Measurements from ENCODE around the gene SPOCK3.

The SPOCK3 gene

GRCh38 chr4:167034983-167035382 is 199.3 kb downstream of the SPOCK3 start:
- TF ChIP-seq CTCF (IDR thresholded peaks at IDR 0.05; ENCODE audit: extremely low read depth, insufficient read depth, missing control alignments), result no peak
- in situ Hi-C loops (cut with MboI; ENCODE audit: low pct_unique_long_range_greater_than_20kb, low sequenced_read_pairs, unreplicated experiment), result no loop called here
- DNase-seq (ENCODE audit: low spot score), result no peak

DNA sequence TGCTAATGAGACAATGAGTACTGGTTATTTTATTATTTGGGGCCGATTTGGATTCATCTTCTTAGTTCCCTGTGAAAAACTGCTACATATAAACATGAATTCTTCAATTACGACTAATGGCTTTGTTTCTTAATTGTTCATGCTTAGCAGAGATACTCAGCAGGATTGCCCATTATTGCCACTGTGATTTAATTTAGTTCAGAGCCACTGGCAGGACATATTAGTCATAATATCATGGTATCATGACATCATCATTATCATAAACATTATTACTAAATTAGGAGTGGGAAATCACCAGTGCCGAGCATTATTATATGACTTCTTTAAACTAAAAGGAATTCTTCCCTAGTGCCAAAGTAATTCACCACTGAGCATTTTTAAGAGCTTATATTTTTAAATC is 201.4 kb downstream of the SPOCK3 start:
- DNase-seq (ENCODE audit: low spot score), result no peak
- in situ Hi-C loops (cut with MboI; ENCODE audit: low pct_unique_long_range_greater_than_20kb, low sequenced_read_pairs, unreplicated experiment), result no loop called here
- no peak for TF ChIP-seq CTCF (IDR thresholded peaks at IDR 0.05; ENCODE audit: extremely low read depth, insufficient read depth, missing control alignments)

GRCh38 chr4:167031534-167032156 is 202.6 kb downstream of the SPOCK3 start:
- in situ Hi-C loops (cut with MboI; ENCODE audit: low pct_unique_long_range_greater_than_20kb, low sequenced_read_pairs, unreplicated experiment), result no loop called here
- DNase-seq (ENCODE audit: low spot score), result no peak
- no peak for TF ChIP-seq CTCF (IDR thresholded peaks at IDR 0.05; ENCODE audit: extremely low read depth, insufficient read depth, missing control alignments)

DNA sequence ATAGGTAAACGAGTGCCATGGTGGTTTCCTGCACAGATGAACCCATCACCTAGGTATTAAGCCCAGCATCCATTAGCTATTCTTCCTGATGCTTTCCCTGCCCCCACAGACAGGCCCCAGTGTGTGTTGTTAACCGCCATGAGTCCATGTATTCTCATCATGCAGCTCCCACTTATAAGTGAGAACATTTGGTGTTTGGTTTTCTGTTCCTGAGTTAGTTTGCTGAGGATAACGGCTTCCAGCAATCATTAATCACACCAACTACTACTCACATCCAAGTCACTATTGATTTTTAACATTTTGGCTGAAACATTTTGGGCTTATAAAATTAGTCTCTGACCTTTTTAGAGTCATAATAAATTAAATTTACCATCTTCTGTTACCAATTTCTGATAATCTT is 205.3 kb downstream of the SPOCK3 start:
- DNase-seq (ENCODE audit: low spot score), result no peak
- in situ Hi-C loops (cut with MboI; ENCODE audit: low pct_unique_long_range_greater_than_20kb, low sequenced_read_pairs, unreplicated experiment), result no loop called here
- no peak for TF ChIP-seq CTCF (IDR thresholded peaks at IDR 0.05; ENCODE audit: extremely low read depth, insufficient read depth, missing control alignments)

DNA sequence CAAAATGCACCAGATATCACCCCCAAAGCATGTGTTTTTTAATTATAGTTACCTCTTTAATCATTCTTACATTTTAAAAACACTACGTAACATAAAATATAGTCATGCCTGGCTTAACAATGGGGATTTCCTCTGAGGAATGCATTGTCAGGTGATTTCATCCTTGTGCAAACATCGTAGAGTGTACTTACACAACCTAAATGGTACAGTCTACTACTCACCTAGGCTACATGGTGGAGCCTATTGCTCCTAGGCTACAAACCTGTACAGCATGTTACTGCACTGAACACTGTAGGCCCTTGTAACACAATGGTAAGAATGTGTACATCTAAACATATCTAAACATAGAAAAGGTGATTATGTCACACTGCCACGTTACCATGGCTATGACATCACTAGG is 208.6 kb downstream of the SPOCK3 start:
- DNase-seq (ENCODE audit: low spot score), result no peak
- in situ Hi-C loops (cut with MboI; ENCODE audit: low pct_unique_long_range_greater_than_20kb, low sequenced_read_pairs, unreplicated experiment), result no loop called here
- no peak for TF ChIP-seq CTCF (IDR thresholded peaks at IDR 0.05; ENCODE audit: extremely low read depth, insufficient read depth, missing control alignments)

DNA sequence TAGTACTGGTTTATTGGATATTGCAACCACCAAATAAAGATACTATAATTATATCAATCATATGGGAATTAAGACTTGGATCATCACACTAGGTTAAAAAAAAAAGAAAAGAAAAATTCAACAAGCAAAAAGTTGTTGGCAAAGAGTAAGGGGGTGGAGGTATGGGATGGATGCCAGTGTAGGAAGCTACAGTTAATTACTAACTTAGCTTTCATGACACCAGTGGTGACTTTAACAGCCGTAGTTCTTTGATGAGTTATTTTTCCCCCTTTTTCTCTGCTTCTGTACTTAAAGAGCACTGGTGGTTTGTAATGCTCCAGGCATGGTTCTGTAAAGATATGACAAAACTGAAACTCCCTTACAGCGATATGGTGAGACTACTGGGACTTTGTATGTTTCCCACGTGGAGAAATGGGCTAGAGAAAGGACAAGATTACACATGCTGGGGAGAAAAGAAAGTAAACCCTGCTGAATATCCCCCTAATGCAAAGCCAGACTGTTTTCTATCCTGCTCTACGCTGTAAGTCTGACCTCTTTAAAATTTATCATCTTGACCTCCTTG is 210.8 kb downstream of the SPOCK3 start:
- no peak for DNase-seq (ENCODE audit: low spot score)
- in situ Hi-C loops (cut with MboI; ENCODE audit: low pct_unique_long_range_greater_than_20kb, low sequenced_read_pairs, unreplicated experiment), result loop anchor here (25.0 kb wide), 1 partner anchor 264 kb away; no protein-coding TSS in a partner anchor
- TF ChIP-seq CTCF (IDR thresholded peaks at IDR 0.05; ENCODE audit: extremely low read depth, insufficient read depth, missing control alignments), result no peak
